SK-N-SH treated with all-trans-retinoic acid at 6 μM for 48 hours (cell line): ENCODE data around the gene PROK2.

ENCODE experiments used
- ARNTL ChIP-seq: fragments of 450-650 bp; formaldehyde crosslinking; IDR thresholded peaks from 2 replicates; pipeline ENCODE4 v1.5.0; 2020; ENCODE audit warnings: low read depth, mild to moderate bottlenecking, moderate library complexity, borderline replicate concordance
- CSDC2 ChIP-seq: fragments of 250-450 bp; sonication (Bioruptor Pico); IDR thresholded peaks from 2 replicates; pipeline ENCODE4 v1.5.0; 2020; ENCODE audit warnings: mild to moderate bottlenecking, moderate library complexity
- GLIS3 ChIP-seq: fragments of 250-450 bp; sonication (Bioruptor Pico); IDR thresholded peaks from 2 replicates; pipeline ENCODE4 v1.5.0; 2020; ENCODE audit warnings: mild to moderate bottlenecking, moderate library complexity
- OSR1 ChIP-seq: fragments of 250-450 bp; sonication (Bioruptor Pico); IDR thresholded peaks from 2 replicates; pipeline ENCODE4 v1.8.0; 2022; ENCODE audit warnings: moderate library complexity, mild to moderate bottlenecking, inconsistent platforms
- PATZ1 ChIP-seq: fragments of 250-450 bp; sonication (Bioruptor Pico); IDR thresholded peaks from 2 replicates; pipeline ENCODE4 v1.8.0; 2020; ENCODE audit warnings: mild to moderate bottlenecking, moderate library complexity, borderline replicate concordance
- POU6F1 ChIP-seq: fragments of 250-450 bp; sonication (Bioruptor Pico); IDR thresholded peaks from 2 replicates; pipeline ENCODE4 v1.8.0; 2021; ENCODE audit warnings: low read depth, mild to moderate bottlenecking, moderate library complexity, borderline replicate concordance
- SNAI2 ChIP-seq: fragments of 250-450 bp; sonication (Bioruptor Pico); IDR thresholded peaks from 2 replicates; pipeline ENCODE4 v1.5.0; 2020; ENCODE audit warnings: mild to moderate bottlenecking, moderate library complexity
- ZFP30 ChIP-seq: fragments of 450-650 bp; formaldehyde crosslinking; IDR thresholded peaks from 2 replicates; pipeline ENCODE4 v1.5.0; 2022; ENCODE audit warnings: mild to moderate bottlenecking, moderate library complexity
- ZNF70 ChIP-seq: fragments of 450-650 bp; formaldehyde crosslinking; IDR thresholded peaks from 2 replicates; pipeline ENCODE4 v1.5.0; 2020; ENCODE audit warnings: mild to moderate bottlenecking, moderate library complexity

- TF ChIP-seq ARNTL (CRISPR knock-in tag) (no peak), ZFP30 (CRISPR knock-in tag) (no peak), OSR1 (CRISPR knock-in tag) (no peak), CSDC2 (no peak), ZNF70 (CRISPR knock-in tag) (no peak), POU6F1 (no peak), GLIS3 (CRISPR knock-in tag) (no peak), PATZ1 (no peak), SNAI2 (CRISPR knock-in tag) (no peak)
Observed at GRCh38 chr3:71786551-71786950, 1.6 kb upstream of the PROK2 start.
